K562 (cell line): ENCODE data around the gene TBRG1. TPM values are rescaled to one million over a fixed set of nuclear protein-coding genes. Genes with fewer than 3 reads are reported as not detected.

Experiments
- ATF7 ChIP-seq: fragments of 450-650 bp; IDR thresholded peaks from 2 replicates; pipeline ENCODE4 v1.7.1; 2014; ENCODE audit warnings: mild to moderate bottlenecking, moderate library complexity
- E4F1 ChIP-seq: fragments of 250-450 bp; sonication (Bioruptor Pico); IDR thresholded peaks from 2 replicates; pipeline ENCODE4 v1.5.0; 2021; ENCODE audit warnings: mild to moderate bottlenecking, borderline replicate concordance
- FOS ChIP-seq: IDR thresholded peaks from 3 replicates; pipeline ENCODE4 v1.6.1; 2011; ENCODE audit not compliant: insufficient read length; ENCODE audit errors: extremely low read depth
- GATA2 ChIP-seq: sonication (generic); formaldehyde crosslinking; IDR thresholded peaks from 2 replicates; pipeline ENCODE4 v1.4.0; 2020; ENCODE audit warnings: mild to moderate bottlenecking, missing genetic modification reagents
- HDAC6 ChIP-seq: IDR thresholded peaks from 2 replicates; pipeline ENCODE4 v1.6.1; 2012; ENCODE audit warnings: low read depth, mild to moderate bottlenecking, control low read depth, inconsistent platforms, low read length, moderate library complexity
- HDGF ChIP-seq: fragments of 450-650 bp; IDR thresholded peaks from 2 replicates; pipeline ENCODE4 v1.6.1; 2016
- MED1 ChIP-seq: sonication (generic); formaldehyde crosslinking; IDR thresholded peaks from 2 replicates; pipeline ENCODE4 v1.8.1; 2023; ENCODE audit warnings: missing genetic modification reagents, borderline replicate concordance
- MITF ChIP-seq: IDR thresholded peaks from 2 replicates; pipeline ENCODE4 v1.6.1; 2014; ENCODE audit warnings: antibody characterized with exemption
- MXD1 ChIP-seq: fragments of 250-450 bp; sonication (Bioruptor Pico); IDR thresholded peaks from 2 replicates; pipeline ENCODE4 v1.8.0; 2021; ENCODE audit warnings: borderline replicate concordance, mild to moderate bottlenecking, moderate library complexity; ENCODE audit not compliant: poor library complexity, severe bottlenecking
- NFATC3 ChIP-seq: fragments of 450-650 bp; IDR thresholded peaks from 2 replicates; pipeline ENCODE4 v1.6.1; 2017; ENCODE audit warnings: mild to moderate bottlenecking
- NR3C1 ChIP-seq: sonication (generic); formaldehyde crosslinking; IDR thresholded peaks from 2 replicates; pipeline ENCODE4 v1.8.1; 2022; ENCODE audit warnings: missing genetic modification reagents
- PHF8 ChIP-seq: fragments of 200-600 bp; sonication (generic); IDR thresholded peaks from 2 replicates; pipeline ENCODE4 v1.6.1; 2012; ENCODE audit warnings: mixed run types, mild to moderate bottlenecking, inconsistent platforms, low read length, moderate library complexity, borderline replicate concordance
- POLR2AphosphoS5 ChIP-seq: IDR thresholded peaks from 2 replicates; pipeline ENCODE4 v1.6.1; 2011; ENCODE audit warnings: mild to moderate bottlenecking, low read depth, low read length, moderate library complexity; ENCODE audit not compliant: control insufficient read depth, insufficient read depth
- PTTG1 ChIP-seq: fragments of 450-650 bp; IDR thresholded peaks from 2 replicates; pipeline ENCODE4 v1.6.1; 2016; ENCODE audit warnings: low read depth, mild to moderate bottlenecking, missing genetic modification characterization, missing compliant biosample characterization
- RBM39 ChIP-seq: fragments of 200-400 bp; formaldehyde crosslinking; optimal IDR thresholded peaks from 2 replicates; pipeline ENCODE3; 2018; ENCODE audit warnings: low read depth, low read length
- RFX1 ChIP-seq: fragments of 450-650 bp; IDR thresholded peaks from 2 replicates; pipeline ENCODE4 v1.6.1; 2016; ENCODE audit warnings: mild to moderate bottlenecking, moderate library complexity
- TAF7 ChIP-seq: fragments of 450-650 bp; IDR thresholded peaks from 2 replicates; pipeline ENCODE4 v1.6.1; 2016; ENCODE audit warnings: missing genetic modification characterization, missing compliant biosample characterization
- TAL1 ChIP-seq: fragments of 450-650 bp; IDR thresholded peaks from 2 replicates; pipeline ENCODE4 v1.6.1; 2016; ENCODE audit warnings: mild to moderate bottlenecking
- TEAD1 ChIP-seq, 2 experiments: fragments of 450-650 bp in 1 of 2; sonication (generic) in 1 of 2; formaldehyde crosslinking; IDR thresholded peaks; 2 replicates each; pipeline versions ENCODE4 v1.4.0 to v1.8.0; 2020 to 2022; ENCODE audit warnings: mild to moderate bottlenecking in 2 of 2, missing genetic modification reagents in 1 of 2
- ZFP36 ChIP-seq: fragments of 150-350 bp; IDR thresholded peaks from 2 replicates; pipeline ENCODE4 v1.6.1; 2018; ENCODE audit warnings: low read length, low read depth; ENCODE audit not compliant: partially characterized antibody
- ZNF124 ChIP-seq: sonication (generic); formaldehyde crosslinking; IDR thresholded peaks from 2 replicates; pipeline ENCODE4 v1.8.1; 2022; ENCODE audit warnings: missing genetic modification reagents
- ZNF174 ChIP-seq: fragments of 250-450 bp; sonication (Bioruptor Pico); IDR thresholded peaks from 2 replicates; pipeline ENCODE4 v1.4.0; 2020; ENCODE audit warnings: mild to moderate bottlenecking
- ZNF3 ChIP-seq: fragments of 250-450 bp; sonication (Bioruptor Pico); IDR thresholded peaks from 2 replicates; pipeline ENCODE4 v1.5.0; 2021; ENCODE audit warnings: mild to moderate bottlenecking, moderate library complexity
- ZNF347 ChIP-seq: fragments of 450-650 bp; formaldehyde crosslinking; IDR thresholded peaks from 2 replicates; pipeline ENCODE4 v1.4.0; 2020; ENCODE audit warnings: low read depth, mild to moderate bottlenecking, moderate library complexity
- ZNF431 ChIP-seq: sonication (generic); formaldehyde crosslinking; IDR thresholded peaks from 2 replicates; pipeline ENCODE4 v1.8.0; 2022; ENCODE audit warnings: mild to moderate bottlenecking, missing genetic modification reagents
- ZNF57 ChIP-seq: fragments of 450-650 bp; formaldehyde crosslinking; IDR thresholded peaks from 2 replicates; pipeline ENCODE4 v1.4.0; 2020; ENCODE audit warnings: mild to moderate bottlenecking, moderate library complexity
- polyA plus RNA-seq, 8 experiments: library from polyadenylated mRNA; depleted of rRNA in 4 of 8; stranded (reverse) in 5 of 8; unstranded in 3 of 8; fragments of >200 nt; fragmentation: Nextera tagmentation in 2 of 8; fragmentation: Illumina TruSeq in 1 of 8; extraction: Ambion mirVana in 2 of 8; extraction: Trizol in 1 of 8; gene quantifications; 2 replicates each; pipeline versions ENCODE4 v1.2.1 to v1.2.3, GENCODE V29; 2011 to 2014; ENCODE audit warnings: inconsistent platforms in 1 of 8, missing spikeins in 1 of 8
- total RNA-seq, 7 experiments: library from RNA; depleted of rRNA in 6 of 7; stranded (reverse); fragments of >200 nt in 6 of 7; fragmentation: Illumina TruSeq in 2 of 7; extraction: Trizol in 2 of 7; gene quantifications; 2 replicates each; pipeline versions ENCODE4 v1.2.1 to v1.2.3, GENCODE V29; 2011 to 2021; ENCODE audit warnings: low replicate concordance in 1 of 7

TBRG1 gene
- total and polyA plus RNA-seq, 9 of the 15 experiments (the other 6 are each of a cell fraction or from before 2014, with no cell fraction given) = 8.7 to 30.0 (median 20.2) TPM

- TF ChIP-seq MITF = no peak
- TF ChIP-seq ZNF347 (CRISPR knock-in tag) = no peak
- no peak for TF ChIP-seq TAL1
- no peak for TF ChIP-seq RBM39
- TF ChIP-seq HDAC6 = no peak
- no peak for TF ChIP-seq MED1
- TF ChIP-seq E4F1 (CRISPR knock-in tag) = no peak
- TF ChIP-seq NFATC3 = no peak
- no peak for TF ChIP-seq TAF7 (tag)
- TF ChIP-seq NR3C1 (CRISPR knock-in tag) = no peak
- TF ChIP-seq HDGF = no peak
- no peak for TF ChIP-seq RFX1
- TF ChIP-seq FOS = no peak
- TF ChIP-seq ZNF431 (CRISPR knock-in tag) = no peak
- TF ChIP-seq PHF8 = no peak
- TF ChIP-seq ZNF3 (CRISPR knock-in tag) = no peak
- no peak for TF ChIP-seq ZNF174 (CRISPR knock-in tag)
- no peak for TF ChIP-seq ZNF124 (CRISPR knock-in tag)
- no peak for TF ChIP-seq PTTG1 (tag)
- TF ChIP-seq MXD1 (CRISPR knock-in tag) = no peak
- no peak for TF ChIP-seq GATA2
- no peak for TF ChIP-seq ZNF57 (CRISPR knock-in tag)
- TF ChIP-seq TEAD1 (CRISPR knock-in tag; IDR thresholded peaks at IDR 0.05) = peak; percentile 59 to 66; a peak in 2 of 4 replicates
- no peak for TF ChIP-seq ZFP36
- no peak for TF ChIP-seq ATF7
- no peak for TF ChIP-seq POLR2AphosphoS5
Observed at GRCh38 chr11:124644426-124645280, 22.0 kb downstream of the TBRG1 start (continued).
